Heart left ventricle (tissue), 16 donors: ENCODE measurements around the gene AHDC1. TPM values are rescaled to one million over a fixed set of nuclear protein-coding genes. Genes with fewer than 3 reads are reported as not detected.

Source experiments
- ATAC-seq, 4 donors: fragments of 200-7000 bp; cut with Tn5 transposase; one replicate each; pipeline ENCODE4 v1.9.1; 2020 to 2022; ENCODE audit warnings: moderate library complexity in 4 of 4, mild to moderate bottlenecking in 3 of 4, moderate number of reproducible peaks in 1 of 4
- DNase-seq, 5 donors: peaks; one replicate each; pipeline ENCODE4 v3.0.0-alpha.2; 2020
- H3K27ac ChIP-seq, 12 donors: fragments of 200-600 bp; sonication (generic) in 4 of 12; one replicate each; pipeline versions ENCODE4 v1.5.0 to v1.8.0; 2016 to 2022; ENCODE audit warnings: mild to moderate bottlenecking in 2 of 12
- H3K27me3 ChIP-seq, 9 donors: fragments of 200-600 bp; sonication (generic) in 2 of 9; one replicate each; pipeline versions ENCODE4 v1.5.1 to v1.8.0; 2016 to 2022; ENCODE audit warnings: mild to moderate bottlenecking in 3 of 9
- H3K36me3 ChIP-seq, 9 donors: fragments of 200-600 bp; sonication (generic) in 2 of 9; one replicate each; pipeline versions ENCODE4 v1.5.0 to v1.8.0; 2018 to 2022; ENCODE audit warnings: mild to moderate bottlenecking in 2 of 9
- H3K4me1 ChIP-seq, 12 donors: fragments of 200-600 bp; sonication (generic) in 4 of 12; one replicate each; pipeline versions ENCODE4 v1.5.0 to v1.8.0; 2016 to 2022; ENCODE audit warnings: mild to moderate bottlenecking in 3 of 12
- H3K4me3 ChIP-seq, 12 donors: fragments of 200-600 bp; sonication (generic) in 4 of 12; one replicate each; pipeline versions ENCODE4 v1.5.0 to v1.8.0; 2017 to 2022; ENCODE audit warnings: mild to moderate bottlenecking in 9 of 12, moderate library complexity in 4 of 12
- H3K9me3 ChIP-seq, 12 donors: fragments of 200-600 bp; sonication (generic) in 4 of 12; one replicate each; pipeline versions ENCODE4 v1.5.0 to v1.8.0; 2016 to 2022; ENCODE audit warnings: mild to moderate bottlenecking in 1 of 12
- POLR2A ChIP-seq, 2 donors: fragments of 450-650 bp; IDR thresholded peaks; one replicate each; pipeline ENCODE4 v1.6.1; 2017; ENCODE audit warnings: antibody characterized with exemption in 2 of 2, mild to moderate bottlenecking in 2 of 2, moderate library complexity in 2 of 2
- WGBS, 4 donors: extraction: QIAGEN DNeasy Blood & Tissue Kit in 2 of 4; methylation state at CpG; one replicate each; pipeline versions ENCODE4 v1.1.5 to v1.1.7; 2013 to 2018; 5-methylcytosine and 5-hydroxymethylcytosine counted together
- intact Hi-C, 10 donors: fragments of 100-400 bp; cut with DNase I; formaldehyde crosslinking; loops; one replicate each; pipeline versions ENCODE4 v1.11.1 to v1.14.2; 2022
- polyA plus RNA-seq, 2 donors: library from polyadenylated mRNA; stranded (reverse); fragments of 200-250 nt; gene quantifications; one replicate each; pipeline ENCODE4 v1.2.3, GENCODE V29; 2013
- total RNA-seq, 9 donors: library from RNA; depleted of rRNA in 2 of 9; stranded (reverse); fragments of >200 nt in 2 of 9; fragmentation: NEBNext Ultra II Directional in 3 of 9; extraction: Animal tissue kit (Norgen Biotek cat#: 25700) in 3 of 9; gene quantifications; one replicate each; pipeline versions ENCODE4 v1.1.0 to v1.2.4, GENCODE V29; 2016 to 2023
- TF ChIP-seq, protein P1 (sequence below), 12 donors: fragments of 200-600 bp; sonication (generic) in 4 of 12; IDR thresholded peaks; one replicate each; pipeline versions ENCODE4 v1.5.0 to v1.8.0; 2018 to 2022; ENCODE audit warnings: antibody characterized with exemption in 12 of 12, mild to moderate bottlenecking in 5 of 12
- donor health status: ischemic (EF 13 %, LVEDD 7.1; RV severe dilation, severe dysfunction).
- donor health status: healthy with polysubstance abuse.
- donor health status: DM: no; HTN: yes; CAD: no.
- donor health status: DM: no; HTN: no; CAD: no.
- donor health status: ischemic (EF 25% LVEDD 6.9; RV normal size, moderate dysfunction).
- donor health status: ischemic (EF 25% LVEDD 5.7; RV mildly dilated, moderate dysfunction).
- donor health status: healthy.
- donor health status: DM: yes; HTN: yes; CAD: no.
- donor health status: ischemic (EF 35%, LVEDD 5.7; RV mildly dilated, moderate dysfunction).
- donor health status: nonischemic (EF 11% LVEDD 7.7; RV severe dilation, severe dysfunction).
- donor health status: DM: yes; HTN: yes; CAD: no.
- donor health status: PGD.
- donor health status: ischemic (EF 29% LVEDD 5.4; RV normal size, mild dysfunction).
- donor health status: nonischemic (EF 23%, LVEDD 6.1; RV moderate dilation, normal function).

Gene AHDC1
- total and polyA plus RNA-seq, 11 donors = 25.8 to 50.2 (median 42.1) TPM

DNA sequence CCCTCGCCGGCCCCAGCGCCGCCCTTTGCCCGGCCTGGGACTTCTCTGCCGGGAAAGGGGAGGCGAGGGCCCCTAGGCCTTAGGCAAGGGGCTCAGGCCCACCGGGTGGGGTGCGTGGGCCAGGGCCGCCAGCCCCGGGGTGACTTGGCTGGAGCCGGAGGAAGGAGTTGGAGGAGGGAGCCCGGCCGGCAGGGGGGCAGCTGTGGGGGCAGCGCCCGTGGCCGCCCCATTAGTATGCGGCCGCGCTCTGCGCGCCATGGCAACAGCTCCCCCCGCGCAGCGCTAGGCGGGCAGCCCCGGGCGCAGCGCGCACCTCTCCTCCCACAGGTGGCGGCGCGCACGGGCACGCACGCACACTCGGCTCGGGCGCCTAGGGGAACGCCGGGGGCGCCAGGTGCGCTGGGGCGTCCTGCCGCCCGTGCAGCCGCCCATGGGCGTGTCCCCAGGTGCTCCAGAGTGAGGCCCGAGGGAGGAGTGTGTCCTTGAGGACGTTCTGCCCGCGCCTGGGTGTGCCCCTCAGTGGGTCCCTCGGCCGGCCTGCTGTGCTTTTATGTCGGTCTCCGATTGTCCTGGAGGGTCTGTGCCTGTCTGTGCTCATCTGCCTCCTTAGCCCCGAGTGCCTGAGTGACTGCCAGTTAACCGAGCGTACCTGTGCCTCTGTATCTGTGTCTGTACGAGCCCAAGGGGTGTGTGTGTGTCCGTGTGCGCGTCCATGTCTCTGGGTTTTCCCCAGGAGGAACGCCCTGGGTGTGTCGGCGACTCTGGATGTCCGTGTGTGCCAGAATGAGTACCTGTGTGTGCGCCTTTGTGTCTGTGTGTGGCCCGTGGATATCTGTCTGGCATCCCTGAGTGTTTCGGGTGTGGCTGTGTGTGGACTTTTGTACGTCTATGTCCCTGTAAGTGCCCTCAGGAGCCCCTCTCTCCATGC, 75.8 kb downstream of the AHDC1 start:
- ATAC-seq = peak in 3 of 4 donors; percentile 10 to 54 (median 50)
- 1 to 5% (median 4%) methylated on average over 17 to 71 of the region's 71 CpGs for WGBS, 4 donors
- peak in 2 of 5 donors; percentile 58 to 74 for DNase-seq
- Histone ChIP-seq H3K36me3 (peaks cover 0 to 11% (median 3%) of the 10 kb centered on the region in 9 donors), H3K4me1 (peaks cover 22 to 67% (median 61%) of the 10 kb centered on the region in 12 donors), H3K27ac (peak overlapping the region; percentile 79 to 97 (median 90)), H3K27me3 (no peaks in the 10 kb centered on the region), H3K9me3 (no peaks in the 10 kb centered on the region), H3K4me3 (peak overlapping the region in 11 of 12 donors; percentile 30 to 65 (median 55))
- intact Hi-C loops = loop anchor here in 4 of 10 donors (2.0 to 10.0 kb wide), 5 partner anchors 36 to 123 kb away; partner anchors contain the start of genes AHDC1 (in 2 of the 4) and WASF2 (in 1 of the 4)
- no peak for TF ChIP-seq POLR2A (IDR thresholded peaks at IDR 0.05)
- TF ChIP-seq, protein P1, sequence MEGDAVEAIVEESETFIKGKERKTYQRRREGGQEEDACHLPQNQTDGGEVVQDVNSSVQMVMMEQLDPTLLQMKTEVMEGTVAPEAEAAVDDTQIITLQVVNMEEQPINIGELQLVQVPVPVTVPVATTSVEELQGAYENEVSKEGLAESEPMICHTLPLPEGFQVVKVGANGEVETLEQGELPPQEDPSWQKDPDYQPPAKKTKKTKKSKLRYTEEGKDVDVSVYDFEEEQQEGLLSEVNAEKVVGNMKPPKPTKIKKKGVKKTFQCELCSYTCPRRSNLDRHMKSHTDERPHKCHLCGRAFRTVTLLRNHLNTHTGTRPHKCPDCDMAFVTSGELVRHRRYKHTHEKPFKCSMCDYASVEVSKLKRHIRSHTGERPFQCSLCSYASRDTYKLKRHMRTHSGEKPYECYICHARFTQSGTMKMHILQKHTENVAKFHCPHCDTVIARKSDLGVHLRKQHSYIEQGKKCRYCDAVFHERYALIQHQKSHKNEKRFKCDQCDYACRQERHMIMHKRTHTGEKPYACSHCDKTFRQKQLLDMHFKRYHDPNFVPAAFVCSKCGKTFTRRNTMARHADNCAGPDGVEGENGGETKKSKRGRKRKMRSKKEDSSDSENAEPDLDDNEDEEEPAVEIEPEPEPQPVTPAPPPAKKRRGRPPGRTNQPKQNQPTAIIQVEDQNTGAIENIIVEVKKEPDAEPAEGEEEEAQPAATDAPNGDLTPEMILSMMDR (IDR thresholded peaks at IDR 0.05) = peak in 2 of 12 donors; percentile 12 to 13

DNA sequence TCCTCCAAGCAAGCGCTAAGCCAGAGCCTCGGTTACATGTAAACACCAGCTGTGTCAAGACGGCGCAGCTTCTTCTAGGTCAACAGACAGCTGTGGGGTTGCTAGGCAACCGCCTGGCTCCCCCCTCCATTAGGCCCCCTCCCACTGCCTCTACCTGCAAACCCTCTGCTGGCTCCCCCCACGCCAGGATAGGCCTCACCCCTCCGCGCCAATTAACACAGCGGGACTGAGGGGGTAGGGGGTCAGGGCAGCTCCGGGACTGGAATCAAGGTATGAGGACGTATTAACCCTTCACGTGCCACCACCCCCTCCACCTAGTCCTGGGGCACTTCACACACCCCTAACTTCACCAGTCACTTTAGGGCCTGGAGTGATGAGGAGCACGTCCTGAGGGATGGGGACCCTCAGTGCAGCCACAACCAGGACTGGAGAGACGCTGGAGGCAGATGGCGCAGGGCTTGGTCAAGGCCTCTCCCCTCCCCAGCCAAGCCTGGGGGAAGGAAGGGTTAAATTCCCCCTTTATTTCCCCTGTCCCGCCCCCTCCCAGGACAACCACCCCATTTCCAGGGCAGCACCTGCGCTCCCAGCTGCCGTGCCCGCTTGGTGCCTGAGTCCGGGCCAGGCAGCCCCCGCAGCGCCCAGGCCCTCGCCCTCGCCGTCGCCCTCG, 76.6 kb downstream of the AHDC1 start:
- ATAC-seq (peak in 3 of 4 donors; percentile 6 to 21 (median 17)), DNase-seq (peak in 4 of 5 donors; percentile 68 to 87 (median 76))
- H3K4me3 ChIP-seq = peak overlapping the region in 11 of 12 donors; percentile 30 to 65 (median 55)
- peaks cover 25 to 75% (median 69%) of the 10 kb centered on the region in 12 donors for H3K4me1 ChIP-seq
- no peaks in the 10 kb centered on the region for H3K27me3 ChIP-seq
- peaks cover 0 to 3% (median 0%) of the 10 kb centered on the region in 9 donors for H3K36me3 ChIP-seq
- TF ChIP-seq POLR2A (IDR thresholded peaks at IDR 0.05) = no peak
- TF ChIP-seq, protein P1 (IDR thresholded peaks at IDR 0.05) = no peak
- intact Hi-C loops = loop anchor here in 4 of 10 donors (2.0 to 10.0 kb wide), 5 partner anchors 35 to 123 kb away; partner anchors contain the start of genes AHDC1 (in 2 of the 4) and WASF2 (in 1 of the 4)
- peak overlapping the region; percentile 79 to 97 (median 90) for H3K27ac ChIP-seq
- H3K9me3 ChIP-seq = no peaks in the 10 kb centered on the region
- WGBS, 4 donors = 16 to 25% (median 20%) methylated on average over 14 to 27 of the region's 27 CpGs

DNA sequence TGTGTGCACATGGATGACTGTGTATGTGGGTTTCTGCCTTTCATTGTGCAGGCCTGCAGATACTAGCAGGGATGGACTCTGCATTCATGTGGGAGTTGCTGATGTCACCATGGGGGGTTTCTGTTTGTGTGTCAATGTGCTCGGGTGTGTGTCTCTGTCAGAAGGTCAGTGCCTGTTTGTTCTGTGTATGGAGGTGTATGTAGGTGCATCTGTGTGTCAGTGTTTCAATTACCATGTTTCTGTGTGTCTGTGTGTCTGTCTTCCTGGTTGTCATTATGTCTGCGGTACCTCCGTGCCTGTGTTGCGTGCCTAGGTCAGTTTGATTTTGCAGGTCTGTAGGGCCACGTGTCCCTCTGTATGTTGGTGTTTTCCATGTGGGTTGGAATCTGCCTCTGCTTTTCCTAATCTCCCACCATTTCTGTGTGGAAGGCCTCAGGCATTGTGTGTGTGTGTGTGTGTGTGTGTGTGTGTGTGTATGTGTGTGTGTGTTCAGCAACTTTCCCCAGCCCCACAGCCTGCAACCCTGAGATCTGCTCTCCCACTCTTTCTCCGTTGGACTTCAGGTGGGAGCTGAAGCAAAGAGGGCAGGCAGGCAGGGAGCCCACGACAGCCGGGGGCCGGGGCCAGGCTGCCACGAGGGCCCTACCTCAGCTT, 77.2 kb downstream of the AHDC1 start:
- Histone ChIP-seq H3K4me3 (peak overlapping the region in 9 of 12 donors; percentile 45 to 65 (median 57)), H3K27me3 (no peaks in the 10 kb centered on the region), H3K27ac (peak overlapping the region; percentile 83 to 97 (median 92)), H3K9me3 (no peaks in the 10 kb centered on the region), H3K4me1 (peaks cover 25 to 82% (median 75%) of the 10 kb centered on the region in 12 donors), H3K36me3 (no peaks in the 10 kb centered on the region)
- no peak for DNase-seq
- TF ChIP-seq POLR2A (IDR thresholded peaks at IDR 0.05) = no peak
- TF ChIP-seq, protein P1 (IDR thresholded peaks at IDR 0.05) = no peak
- 19 to 23% (median 21%) methylated on average over 10 of the region's 10 CpGs for WGBS, 4 donors
- intact Hi-C loops = loop anchor here in 4 of 10 donors (2.0 to 10.0 kb wide), 5 partner anchors 34 to 122 kb away; partner anchors contain the start of genes AHDC1 (in 2 of the 4) and WASF2 (in 1 of the 4)
- ATAC-seq = no peak
